ENCODE measurements around the gene RTN4RL1. TPM values are rescaled to one million over a fixed set of nuclear protein-coding genes. Genes with fewer than 3 reads are reported as not detected.

RTN4RL1 gene
- total and polyA plus RNA-seq, 2 of the 13 experiments (the other 11 are each of a cell fraction or from before 2014, with no cell fraction given) = 0.01 TPM; not detected in 1

DNA sequence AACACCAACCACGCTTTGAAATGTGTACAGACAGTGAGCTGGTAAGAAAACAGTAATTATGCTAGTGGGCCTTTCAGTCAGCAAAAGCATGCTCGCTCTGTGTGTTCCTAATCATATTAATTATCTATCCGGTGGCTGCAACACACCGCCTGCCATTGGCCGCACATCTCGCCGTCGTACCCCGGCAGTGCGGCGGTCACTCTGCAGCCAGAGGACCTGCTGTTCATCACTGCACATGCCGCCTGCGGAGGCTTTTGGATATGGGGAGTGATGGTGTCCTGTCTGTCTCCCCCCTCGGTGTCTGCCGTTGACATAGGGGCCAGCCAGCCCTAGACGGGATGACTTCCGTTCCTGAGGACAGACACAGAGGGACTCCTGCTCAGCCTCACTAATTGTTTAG is 126.8 kb downstream of the RTN4RL1 start:
- Histone ChIP-seq H3K9me3 (ENCODE audit: low read length) (no peaks in the 10 kb centered on the region), H3K4me3 (replicated peaks in 1 of 3; ENCODE audit: insufficient read depth in 1 of 3, low read depth in 2 of 3, low read length in 3 of 3) (no peak overlapping the region), H3K36me3 (replicated peaks in 1 of 2; ENCODE audit: control insufficient read depth in 1 of 2, insufficient read depth in 2 of 2, low read length in 2 of 2) (peaks cover 6 to 33% of the 10 kb centered on the region in 2 experiments), H3K4me1 (ENCODE audit: insufficient read depth, low read length) (peaks cover 17% of the 10 kb centered on the region), H3K9ac (ENCODE audit: insufficient read depth, low read depth, low read length) (no peak overlapping the region), H3K4me2 (ENCODE audit: low read depth, low read length) (no peak overlapping the region), H3K79me2 (ENCODE audit: insufficient read depth, low read length) (no peaks in the 10 kb centered on the region), H3K27me3 (ENCODE audit: control insufficient read depth in 1 of 2, insufficient read depth in 2 of 2, low read length in 2 of 2) (no peaks in the 10 kb centered on the region), H3K27ac (ENCODE audit: extremely low read length, insufficient read depth, low read length) (no peak overlapping the region), H2AFZ (ENCODE audit: low read length) (no peak overlapping the region), H4K20me1 (ENCODE audit: insufficient read depth, low read length) (no peaks in the 10 kb centered on the region)
- intact Hi-C loops (cut with micrococcal nuclease; ENCODE audit: unreplicated experiment) = no loop called here
- FAIRE-seq (no peak), DNase-seq (ENCODE audit: low spot score) (no peak), ATAC-seq (no peak)
- BruUV-seq (replicated peaks) = no TSS peak
- ChIA-PET CTCF (ENCODE audit: low intra/inter-chr PET ratio, low total read pairs) (no interaction called here), POLR2A (no interaction called here)
- TF ChIP-seq ZNF792 (CRISPR knock-in tag; IDR thresholded peaks at IDR 0.05) (no peak), CEBPB (IDR thresholded peaks at IDR 0.05; ENCODE audit: borderline replicate concordance, low read depth, low read length) (no peak), ZNF468 (CRISPR knock-in tag; IDR thresholded peaks at IDR 0.05) (no peak), ZNF883 (CRISPR knock-in tag; IDR thresholded peaks at IDR 0.05; ENCODE audit: not compliant biosample characterization) (no peak), GATAD1 (CRISPR knock-in tag; IDR thresholded peaks at IDR 0.05) (no peak), ATAD3A (CRISPR knock-in tag; IDR thresholded peaks at IDR 0.05) (no peak), TCF7L2 (IDR thresholded peaks at IDR 0.05; ENCODE audit: low read depth, low read length) (no peak), CHCHD3 (CRISPR knock-in tag; IDR thresholded peaks at IDR 0.05) (no peak)
- in situ Hi-C loops (cut with HindIII; ENCODE audit: extremely low pct_ligation_motif_present, low pct_unique_long_range_greater_than_20kb) = no loop called here
- WGBS (ENCODE audit: low lambda C conversion rate) = 97% methylated on average over 17 of the region's 17 CpGs

- intact Hi-C loops (cut with micrococcal nuclease; ENCODE audit: unreplicated experiment) (no loop called here), in situ Hi-C loops (cut with HindIII; ENCODE audit: extremely low pct_ligation_motif_present, low pct_unique_long_range_greater_than_20kb) (no loop called here)
- DNase-seq (ENCODE audit: low spot score) (no peak), ATAC-seq (no peak), FAIRE-seq (no peak)
- no peaks in the 10 kb centered on the region for H4K20me1 ChIP-seq (ENCODE audit: insufficient read depth, low read length)
- no TSS peak for BruUV-seq (replicated peaks)
- no peak overlapping the region for H3K9ac ChIP-seq (ENCODE audit: insufficient read depth, low read depth, low read length)
- no peak overlapping the region; the same call in 1 of the 2 replicates for H3K4me2 ChIP-seq (ENCODE audit: low read depth, low read length)
- POLR2A ChIA-PET = no interaction called here
- H3K9me3 ChIP-seq (ENCODE audit: low read length) = no peaks in the 10 kb centered on the region
- CTCF ChIA-PET (ENCODE audit: low intra/inter-chr PET ratio, low total read pairs) = no interaction called here
- H3K79me2 ChIP-seq (ENCODE audit: insufficient read depth, low read length) = no peaks in the 10 kb centered on the region
- H3K27ac ChIP-seq (ENCODE audit: extremely low read length, insufficient read depth, low read length) = no peak overlapping the region
- no peak overlapping the region for H2AFZ ChIP-seq (ENCODE audit: low read length)
- no peaks in the 10 kb centered on the region for H3K27me3 ChIP-seq (ENCODE audit: control insufficient read depth in 1 of 2, insufficient read depth in 2 of 2, low read length in 2 of 2)
- peaks cover 6 to 43% of the 10 kb centered on the region in 2 experiments for H3K36me3 ChIP-seq (replicated peaks in 1 of 2; ENCODE audit: control insufficient read depth in 1 of 2, insufficient read depth in 2 of 2, low read length in 2 of 2)
- TF ChIP-seq ZNF670 (CRISPR knock-in tag; IDR thresholded peaks at IDR 0.05; ENCODE audit: borderline replicate concordance) = no peak
- 0 out of 2 replicates have a peak, but pooled peaks have one; percentile 19 for TF ChIP-seq ZBTB38 (CRISPR knock-in tag; IDR thresholded peaks at IDR 0.05)
- TF ChIP-seq RXRA (CRISPR knock-in tag; IDR thresholded peaks at IDR 0.05) = 0 out of 2 replicates have a peak, but pooled peaks have one; percentile 8
- TF ChIP-seq ZNF224 (CRISPR knock-in tag; IDR thresholded peaks at IDR 0.05) = 0 out of 2 replicates have a peak, but pooled peaks have one; percentile 30
- peak; percentile 14; the same call in 1 of the 2 replicates for TF ChIP-seq CEBPB (IDR thresholded peaks at IDR 0.05; ENCODE audit: borderline replicate concordance, low read depth, low read length)
- TF ChIP-seq POLR2AphosphoS2 (IDR thresholded peaks at IDR 0.05; ENCODE audit: low read depth, low read length) = no peak
- H3K4me1 ChIP-seq (ENCODE audit: insufficient read depth, low read length) = peaks cover 17% of the 10 kb centered on the region
- 90% methylated on average over 18 of the region's 18 CpGs for WGBS (ENCODE audit: low lambda C conversion rate)
- no peak overlapping the region for H3K4me3 ChIP-seq (replicated peaks in 1 of 3; ENCODE audit: insufficient read depth in 1 of 3, low read depth in 2 of 3, low read length in 3 of 3)
These were observed 128.0 kb downstream of the RTN4RL1 start for GRCh38 chr17:1897105-1897656.

All from HepG2 (cell line).